ENCODE measurements around the gene PADI2. TPM values are rescaled to one million over a fixed set of nuclear protein-coding genes. Genes with fewer than 3 reads are reported as not detected.

The PADI2 gene
- total RNA-seq, 2 experiments from 2014 or later, result not detected

DNA sequence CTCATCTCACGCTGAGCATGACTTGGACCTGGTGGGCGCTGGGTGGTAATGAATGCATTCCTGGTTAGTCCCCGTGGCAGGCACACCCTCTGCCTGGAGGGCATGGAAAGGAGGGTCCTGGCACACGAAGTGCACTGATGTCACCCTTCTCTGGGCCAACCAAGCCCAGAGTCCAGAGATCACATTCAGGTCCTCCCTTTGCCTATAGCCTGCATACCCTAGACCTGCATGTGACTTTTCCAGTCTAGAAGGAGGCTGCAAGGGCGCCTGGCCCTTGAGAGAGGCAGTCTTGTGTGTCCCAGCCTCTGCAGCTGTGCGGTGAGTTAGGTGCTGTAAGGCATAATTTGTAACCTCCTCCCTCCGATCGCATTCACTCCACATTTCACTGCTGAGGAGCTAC lies 22.1 kb downstream of the PADI2 start:
- ChIA-PET POLR2A (no interaction called here), CTCF (interaction anchor here (1.3 kb wide), 1 partner anchor 24 kb away, joined by 4 read pairs; no protein-coding TSS in a partner anchor)
- no peak overlapping the region for H3K4me3 Mint-ChIP-seq
- intact Hi-C loops (cut with micrococcal nuclease), result no loop called here
- no peaks in the 10 kb centered on the region for H3K4me1 Mint-ChIP-seq (ENCODE audit: low read depth)
- no peaks in the 10 kb centered on the region for H3K9me3 Mint-ChIP-seq
- TF ChIP-seq, protein P1, sequence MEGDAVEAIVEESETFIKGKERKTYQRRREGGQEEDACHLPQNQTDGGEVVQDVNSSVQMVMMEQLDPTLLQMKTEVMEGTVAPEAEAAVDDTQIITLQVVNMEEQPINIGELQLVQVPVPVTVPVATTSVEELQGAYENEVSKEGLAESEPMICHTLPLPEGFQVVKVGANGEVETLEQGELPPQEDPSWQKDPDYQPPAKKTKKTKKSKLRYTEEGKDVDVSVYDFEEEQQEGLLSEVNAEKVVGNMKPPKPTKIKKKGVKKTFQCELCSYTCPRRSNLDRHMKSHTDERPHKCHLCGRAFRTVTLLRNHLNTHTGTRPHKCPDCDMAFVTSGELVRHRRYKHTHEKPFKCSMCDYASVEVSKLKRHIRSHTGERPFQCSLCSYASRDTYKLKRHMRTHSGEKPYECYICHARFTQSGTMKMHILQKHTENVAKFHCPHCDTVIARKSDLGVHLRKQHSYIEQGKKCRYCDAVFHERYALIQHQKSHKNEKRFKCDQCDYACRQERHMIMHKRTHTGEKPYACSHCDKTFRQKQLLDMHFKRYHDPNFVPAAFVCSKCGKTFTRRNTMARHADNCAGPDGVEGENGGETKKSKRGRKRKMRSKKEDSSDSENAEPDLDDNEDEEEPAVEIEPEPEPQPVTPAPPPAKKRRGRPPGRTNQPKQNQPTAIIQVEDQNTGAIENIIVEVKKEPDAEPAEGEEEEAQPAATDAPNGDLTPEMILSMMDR (IDR thresholded peaks at IDR 0.05), result no peak
- ATAC-seq (no peak), DNase-seq (no peak)
- no peaks in the 10 kb centered on the region for H3K36me3 Mint-ChIP-seq (ENCODE audit: low read depth)
- no peaks in the 10 kb centered on the region for H3K27me3 Mint-ChIP-seq
- no peak overlapping the region for H3K27ac Mint-ChIP-seq

DNA sequence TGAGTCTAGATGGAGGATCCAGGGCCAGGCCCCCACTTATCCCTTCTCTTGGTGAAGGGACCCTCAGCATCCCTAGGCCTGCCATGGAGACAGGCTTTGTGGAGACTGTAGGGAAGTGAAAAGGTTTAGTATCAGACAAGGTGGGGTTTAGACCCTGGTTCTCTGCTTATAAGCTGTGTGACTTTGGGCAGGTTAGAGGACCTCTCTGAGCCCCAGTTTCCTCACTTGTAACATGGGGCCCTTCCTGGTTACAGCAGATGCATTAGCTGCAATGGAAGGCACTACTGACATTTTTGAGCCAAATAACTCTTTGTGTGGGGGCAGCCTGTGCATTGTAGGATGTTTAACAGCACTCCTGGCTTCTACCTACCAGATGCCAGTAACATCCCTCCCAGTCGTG lies 22.7 kb downstream of the PADI2 start:
- TF ChIP-seq, protein P1 (IDR thresholded peaks at IDR 0.05), result no peak
- Mint-ChIP-seq H3K36me3 (ENCODE audit: low read depth) (no peaks in the 10 kb centered on the region), H3K4me3 (no peak overlapping the region), H3K27me3 (no peaks in the 10 kb centered on the region), H3K9me3 (no peaks in the 10 kb centered on the region), H3K27ac (no peak overlapping the region), H3K4me1 (ENCODE audit: low read depth) (no peaks in the 10 kb centered on the region)
- no peak for ATAC-seq
- POLR2A ChIA-PET, result no interaction called here
- DNase-seq, result no peak
- CTCF ChIA-PET, result interaction anchor here (1.3 kb wide), 1 partner anchor 25 kb away, joined by 4 read pairs; no protein-coding TSS in a partner anchor
- intact Hi-C loops (cut with micrococcal nuclease), result no loop called here

DNA sequence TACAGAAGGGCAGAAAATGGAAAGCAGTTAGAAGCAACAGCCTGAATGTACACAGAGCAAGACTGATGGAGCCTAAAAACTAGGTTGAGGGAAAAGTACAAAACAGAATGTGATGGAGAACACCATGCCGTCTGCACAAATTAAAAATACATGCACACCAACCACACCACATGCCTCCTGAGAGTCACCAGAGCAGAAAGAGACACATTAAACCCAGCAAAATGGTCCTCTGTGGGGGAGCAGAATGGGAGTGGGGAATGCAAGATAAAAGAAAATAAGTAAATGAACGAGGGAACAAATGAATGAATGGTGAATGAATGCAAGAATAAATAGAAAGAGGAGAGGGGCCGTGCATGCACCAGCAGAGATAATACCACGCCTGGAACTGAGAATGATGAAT lies 24.1 kb downstream of the PADI2 start:
- POLR2A ChIA-PET, result no interaction called here
- CTCF ChIA-PET, result no interaction called here

DNA sequence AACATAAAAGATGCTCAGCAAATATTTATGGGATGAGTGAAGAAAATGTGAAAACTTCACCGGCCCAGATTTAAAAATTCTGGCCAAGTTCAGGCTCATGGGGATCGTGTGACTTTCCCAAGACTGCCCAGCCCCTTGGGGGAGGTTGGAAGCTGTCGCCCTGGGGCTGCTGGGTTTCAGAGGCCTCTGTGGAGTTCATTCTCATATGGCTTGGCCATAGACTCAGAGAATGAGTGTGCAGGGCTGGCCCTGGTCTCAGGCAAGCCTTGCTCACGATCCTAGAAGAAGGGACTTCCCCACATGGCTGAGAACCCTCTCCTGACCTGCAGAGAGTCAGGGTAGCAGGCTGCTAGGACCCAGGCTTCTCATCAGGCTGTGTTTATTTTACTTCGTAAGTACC lies 24.6 kb downstream of the PADI2 start:
- intact Hi-C loops (cut with micrococcal nuclease), result no loop called here
- no peak overlapping the region for H3K27ac Mint-ChIP-seq
- ATAC-seq (no peak), DNase-seq (no peak)
- no peaks in the 10 kb centered on the region for H3K4me1 Mint-ChIP-seq (ENCODE audit: low read depth)
- ChIA-PET POLR2A (no interaction called here), CTCF (no interaction called here)
- H3K9me3 Mint-ChIP-seq, result no peaks in the 10 kb centered on the region
- no peaks in the 10 kb centered on the region for H3K27me3 Mint-ChIP-seq
- H3K36me3 Mint-ChIP-seq (ENCODE audit: low read depth), result no peaks in the 10 kb centered on the region
- no peak overlapping the region for H3K4me3 Mint-ChIP-seq
- TF ChIP-seq, protein P1 (IDR thresholded peaks at IDR 0.05), result no peak

More for the DNA sequence above, 24.1 kb downstream of the PADI2 start:
- Mint-ChIP-seq H3K4me3 (no peak overlapping the region), H3K9me3 (no peaks in the 10 kb centered on the region), H3K36me3 (ENCODE audit: low read depth) (no peaks in the 10 kb centered on the region), H3K27me3 (no peaks in the 10 kb centered on the region), H3K27ac (no peak overlapping the region), H3K4me1 (ENCODE audit: low read depth) (no peaks in the 10 kb centered on the region)
- DNase-seq (no peak), ATAC-seq (no peak)
- intact Hi-C loops (cut with micrococcal nuclease), result no loop called here
- TF ChIP-seq, protein P1 (IDR thresholded peaks at IDR 0.05), result no peak

DNA sequence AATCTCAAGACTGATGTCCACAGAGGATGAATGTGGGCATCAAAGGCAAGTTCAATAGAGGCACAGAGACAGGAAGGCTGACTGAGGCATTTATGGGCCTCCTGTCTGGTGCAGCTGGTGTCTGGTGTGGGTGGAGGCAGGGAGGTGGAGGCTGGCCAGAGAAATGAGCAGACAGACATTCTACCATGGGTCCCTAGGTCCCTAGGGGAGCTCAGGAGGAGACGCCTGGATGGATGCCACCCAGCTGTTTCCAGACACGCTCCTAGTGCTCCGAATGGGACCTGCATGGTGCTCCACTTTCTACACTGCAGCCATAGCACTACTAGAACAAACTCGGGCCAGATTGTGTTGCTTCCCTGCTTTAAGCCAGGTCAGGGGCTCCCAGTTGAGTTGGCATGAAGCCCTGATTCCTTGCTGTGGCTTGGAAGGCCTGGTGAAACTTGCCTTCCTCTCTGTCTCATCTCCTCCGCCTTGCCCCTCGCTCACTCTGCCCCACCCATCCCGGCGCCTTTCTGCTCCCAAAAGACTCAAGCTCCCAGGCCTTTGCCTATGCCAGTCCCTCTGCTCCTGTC lies 25.3 kb downstream of the PADI2 start:
- Mint-ChIP-seq H3K4me3 (no peak overlapping the region), H3K27me3 (no peaks in the 10 kb centered on the region), H3K27ac (no peak overlapping the region), H3K9me3 (no peaks in the 10 kb centered on the region), H3K4me1 (ENCODE audit: low read depth) (no peaks in the 10 kb centered on the region), H3K36me3 (ENCODE audit: low read depth) (no peaks in the 10 kb centered on the region)
- CTCF ChIA-PET, result no interaction called here
- no peak for DNase-seq
- TF ChIP-seq, protein P1 (IDR thresholded peaks at IDR 0.05), result no peak
- ATAC-seq, result no peak
- POLR2A ChIA-PET, result no interaction called here
- intact Hi-C loops (cut with micrococcal nuclease), result no loop called here
